ENCODE results near the gene SLC4A5.
"Not testable (repeated sequence)": the region's sequence is repeated elsewhere in the genome, so short reads cannot be mapped to it uniquely, and the experiment has no call there.

SLC4A5 gene

GRCh38 chr2:74232426-74232825, 110.8 kb downstream of the SLC4A5 start:
- no peak for DNase-seq (ENCODE audit: low read depth)

- DNase-seq (ENCODE audit: low read depth): not testable (repeated sequence)
Measured at GRCh38 chr2:74229865-74230264, 113.4 kb downstream of the SLC4A5 start.

GRCh38 chr2:74228772-74229171, 114.4 kb downstream of the SLC4A5 start:
- no peak for DNase-seq (ENCODE audit: low read depth)

GRCh38 chr2:74227646-74228045, 115.6 kb downstream of the SLC4A5 start:
- no peak for DNase-seq (ENCODE audit: low read depth)

GRCh38 chr2:74226648-74227213, 116.5 kb downstream of the SLC4A5 start:
- no peak for DNase-seq (ENCODE audit: low read depth)

GRCh38 chr2:74225698-74226459, 117.3 kb downstream of the SLC4A5 start:
- DNase-seq (ENCODE audit: low read depth): no peak

GRCh38 chr2:74223941-74224770, 119.1 kb downstream of the SLC4A5 start:
- DNase-seq (ENCODE audit: low read depth): peak; percentile 48

- no peak for DNase-seq (ENCODE audit: low read depth)
Measured at GRCh38 chr2:74222300-74222650, 120.9 kb downstream of the SLC4A5 start.

- DNase-seq (ENCODE audit: low read depth): no peak
Measured at GRCh38 chr2:74221604-74222299, 121.5 kb downstream of the SLC4A5 start.

GRCh38 chr2:74221091-74221490, 122.1 kb downstream of the SLC4A5 start:
- DNase-seq (ENCODE audit: low read depth): no peak

- no peak for DNase-seq (ENCODE audit: low read depth)
Measured at GRCh38 chr2:74219846-74220486, 123.2 kb downstream of the SLC4A5 start.

- no peak for DNase-seq (ENCODE audit: low read depth)
Measured at GRCh38 chr2:74216642-74217041, 126.6 kb downstream of the SLC4A5 start.

- DNase-seq (ENCODE audit: low read depth): not testable (repeated sequence)
Measured at GRCh38 chr2:74215771-74216170, 127.4 kb downstream of the SLC4A5 start.

GRCh38 chr2:74212702-74213410, 130.4 kb downstream of the SLC4A5 start:
- no peak for DNase-seq (ENCODE audit: low read depth)

- peak; percentile 75 for DNase-seq (ENCODE audit: low read depth)
Measured at GRCh38 chr2:74206180-74206688, 137.0 kb downstream of the SLC4A5 start.

- no peak for DNase-seq (ENCODE audit: low read depth)
Measured at GRCh38 chr2:74205596-74205995, 137.6 kb downstream of the SLC4A5 start.

GRCh38 chr2:74205113-74205512, 138.1 kb downstream of the SLC4A5 start:
- no peak for DNase-seq (ENCODE audit: low read depth)

GRCh38 chr2:74204436-74204835, 138.8 kb downstream of the SLC4A5 start:
- DNase-seq (ENCODE audit: low read depth): no peak

GRCh38 chr2:74201596-74201995, 141.6 kb downstream of the SLC4A5 start:
- peak; percentile 49 for DNase-seq (ENCODE audit: low read depth)

- DNase-seq (ENCODE audit: low read depth): no peak
Measured at GRCh38 chr2:74201196-74201595, 142.0 kb downstream of the SLC4A5 start.

GRCh38 chr2:74199871-74200305, 143.3 kb downstream of the SLC4A5 start:
- no peak for DNase-seq (ENCODE audit: low read depth)

Measured in ELR (cell line).